H9 (cell line): ENCODE results near the gene LRPPRC. TPM values are rescaled to one million over a fixed set of nuclear protein-coding genes. Genes with fewer than 3 reads are reported as not detected.

Experiments used
- DNase-seq: peaks from one replicate; pipeline ENCODE4 v3.0.0-alpha.2; 2017
- H2AFZ ChIP-seq: one replicate; pipeline ENCODE4 v1.6.1; 2013; ENCODE audit warnings: mild to moderate bottlenecking, low read length, control low read depth, moderate library complexity
- H2AK5ac ChIP-seq: 2 replicates; pipeline ENCODE4 v1.6.1; 2013; ENCODE audit warnings: low read length, control low read depth, mixed read lengths; ENCODE audit not compliant: insufficient read length
- H2BK120ac ChIP-seq: one replicate; pipeline ENCODE4 v1.6.1; 2013; ENCODE audit warnings: low read depth, mild to moderate bottlenecking, low read length, control low read depth, inconsistent platforms; ENCODE audit not compliant: poor library complexity, severe bottlenecking
- H2BK12ac ChIP-seq: 2 replicates; pipeline ENCODE4 v1.6.1; 2013; ENCODE audit warnings: low read length, control low read depth, mixed read lengths, low read depth; ENCODE audit not compliant: insufficient read length
- H2BK15ac ChIP-seq: 2 replicates; pipeline ENCODE4 v1.6.1; 2013; ENCODE audit warnings: low read depth, low read length, control low read depth
- H2BK20ac ChIP-seq: one replicate; pipeline ENCODE4 v1.6.1; 2013; ENCODE audit warnings: low read depth, mild to moderate bottlenecking, low read length, control low read depth, inconsistent platforms; ENCODE audit not compliant: poor library complexity, severe bottlenecking
- H2BK5ac ChIP-seq: 2 replicates; pipeline ENCODE4 v1.6.1; 2013; ENCODE audit warnings: low read length, control low read depth, mixed read lengths; ENCODE audit not compliant: insufficient read length
- H3K14ac ChIP-seq: 2 replicates; pipeline ENCODE4 v1.6.1; 2013; ENCODE audit warnings: low read length, control low read depth; ENCODE audit not compliant: insufficient read depth
- H3K18ac ChIP-seq: 2 replicates; pipeline ENCODE4 v1.6.1; 2013; ENCODE audit warnings: low read depth, mild to moderate bottlenecking, mixed read lengths, low read length, control low read depth; ENCODE audit not compliant: insufficient read length
- H3K23ac ChIP-seq: 2 replicates; pipeline ENCODE4 v1.6.1; 2013; ENCODE audit warnings: low read length, control low read depth, mixed read lengths, low read depth; ENCODE audit not compliant: insufficient read length
- H3K23me2 ChIP-seq: 2 replicates; pipeline ENCODE4 v1.6.1; 2013; ENCODE audit warnings: low read depth, mild to moderate bottlenecking, mixed read lengths, low read length, control low read depth; ENCODE audit not compliant: insufficient read length, poor library complexity, severe bottlenecking
- H3K27ac ChIP-seq: 2 replicates; pipeline ENCODE4 v1.5.1; 2013; ENCODE audit warnings: low read length, control low read depth, mixed read lengths, low read depth; ENCODE audit not compliant: insufficient read length
- H3K27me3 ChIP-seq: 2 replicates; pipeline ENCODE4 v1.6.1; 2013; ENCODE audit warnings: low read length, control low read depth, inconsistent platforms; ENCODE audit not compliant: insufficient read depth
- H3K4ac ChIP-seq: 2 replicates; pipeline ENCODE4 v1.6.1; 2013; ENCODE audit warnings: low read depth, mild to moderate bottlenecking, control low read depth, inconsistent platforms, low read length, moderate library complexity
- H3K4me1 ChIP-seq: 2 replicates; pipeline ENCODE4 v1.6.1; 2013; ENCODE audit warnings: low read length, control low read depth, inconsistent platforms; ENCODE audit not compliant: insufficient read depth
- H3K4me2 ChIP-seq: 2 replicates; pipeline ENCODE4 v1.6.1; 2013; ENCODE audit warnings: low read length, control low read depth, mixed read lengths; ENCODE audit not compliant: insufficient read length, insufficient read depth
- H3K56ac ChIP-seq: 2 replicates; pipeline ENCODE4 v1.6.1; 2013; ENCODE audit warnings: low read depth, mild to moderate bottlenecking, mixed read lengths, low read length, control low read depth; ENCODE audit not compliant: insufficient read length
- H3K79me1 ChIP-seq: 2 replicates; pipeline ENCODE4 v1.6.1; 2013; ENCODE audit warnings: low read depth, mild to moderate bottlenecking, moderate library complexity, low read length, control low read depth, inconsistent platforms; ENCODE audit not compliant: insufficient read depth, poor library complexity, severe bottlenecking
- H3K79me2 ChIP-seq: 2 replicates; pipeline ENCODE4 v1.6.1; 2013; ENCODE audit warnings: low read length, control low read depth, inconsistent platforms; ENCODE audit not compliant: insufficient read depth
- H3K9ac ChIP-seq: 2 replicates; pipeline ENCODE4 v1.6.1; 2013; ENCODE audit warnings: low read length, control low read depth, mixed read lengths; ENCODE audit not compliant: insufficient read length; ENCODE audit errors: extremely low read depth
- H3K9me3 ChIP-seq: one replicate; pipeline ENCODE4 v1.6.1; 2013; ENCODE audit warnings: low read depth, low read length, inconsistent platforms; ENCODE audit not compliant: control insufficient read depth
- H3T11ph ChIP-seq: one replicate; pipeline ENCODE4 v1.6.1; 2013; ENCODE audit warnings: mild to moderate bottlenecking, low read length, control low read depth, inconsistent platforms
- H4K20me1 ChIP-seq: one replicate; pipeline ENCODE4 v1.6.1; 2013; ENCODE audit not compliant: control insufficient read depth, insufficient read length, insufficient read depth
- H4K5ac ChIP-seq: 2 replicates; pipeline ENCODE4 v1.6.1; 2013; ENCODE audit warnings: low read depth, mild to moderate bottlenecking, mixed read lengths, low read length, control low read depth; ENCODE audit not compliant: insufficient read length
- H4K8ac ChIP-seq: replicated peaks from 2 replicates; pipeline ENCODE4 v1.6.1; 2013; ENCODE audit warnings: low read length, control low read depth, mixed read lengths, low read depth; ENCODE audit not compliant: insufficient read length
- H4K91ac ChIP-seq: 2 replicates; pipeline ENCODE4 v1.6.1; 2013; ENCODE audit warnings: low read depth, mild to moderate bottlenecking, moderate library complexity, mixed read lengths, low read length, control low read depth; ENCODE audit not compliant: insufficient read length
- H3K27ac Mint-ChIP-seq, 3 experiments: 2 replicates in 2 of 3; 3 replicates in 1 of 3; pipeline ENCODE4 v1.8.0; 2020 to 2021; ENCODE audit warnings: mixed read lengths in 3 of 3, mild to moderate bottlenecking in 1 of 3, moderate library complexity in 1 of 3
- H3K27me3 Mint-ChIP-seq: 2 replicates; pipeline ENCODE4 v1.8.0; 2021; ENCODE audit warnings: low read depth, mild to moderate bottlenecking, moderate library complexity, mixed read lengths
- H3K36me3 Mint-ChIP-seq, 3 experiments: 2 replicates in 2 of 3; 3 replicates in 1 of 3; pipeline ENCODE4 v1.8.0; 2020 to 2021; ENCODE audit warnings: low read depth in 3 of 3, mixed read lengths in 3 of 3; ENCODE audit not compliant: insufficient read depth in 1 of 3
- H3K4me1 Mint-ChIP-seq, 2 experiments: 2 replicates each; pipeline ENCODE4 v1.8.0; 2020; ENCODE audit warnings: mixed read lengths in 2 of 2
- H3K4me3 Mint-ChIP-seq, 2 experiments: 2 replicates in 1 of 2; 3 replicates in 1 of 2; pipeline ENCODE4 v1.8.0; 2020 to 2021; ENCODE audit warnings: mild to moderate bottlenecking in 2 of 2, mixed read lengths in 2 of 2, moderate library complexity in 1 of 2
- H3K9me3 Mint-ChIP-seq, 2 experiments: 2 replicates in 1 of 2; 3 replicates in 1 of 2; pipeline ENCODE4 v1.8.0; 2020; ENCODE audit warnings: mild to moderate bottlenecking in 2 of 2, mixed read lengths in 2 of 2, moderate library complexity in 1 of 2
- WGBS: extraction: QIAGEN DNeasy Blood & Tissue Kit; methylation state at CpG from one replicate; pipeline ENCODE4 v1.1.7; 2013; ENCODE audit warnings: missing lambda C conversion rate, low lambda C conversion rate, mixed read lengths; ENCODE audit not compliant: insufficient read length; ENCODE audit errors: extremely low coverage; 5-methylcytosine and 5-hydroxymethylcytosine counted together
- total RNA-seq: library from RNA; stranded (reverse); gene quantifications from 2 replicates; pipeline ENCODE4 v1.2.1, GENCODE V29; 2021
- TF ChIP-seq, protein P1 (sequence below): fragments of 200-600 bp; sonication (generic); conservative IDR thresholded peaks from 3 replicates; pipeline ENCODE4 v1.8.0; 2021; ENCODE audit warnings: antibody characterized with exemption, mild to moderate bottlenecking

The LRPPRC gene
- total RNA-seq, 1 experiment from 2014 or later = 182 TPM

DNA sequence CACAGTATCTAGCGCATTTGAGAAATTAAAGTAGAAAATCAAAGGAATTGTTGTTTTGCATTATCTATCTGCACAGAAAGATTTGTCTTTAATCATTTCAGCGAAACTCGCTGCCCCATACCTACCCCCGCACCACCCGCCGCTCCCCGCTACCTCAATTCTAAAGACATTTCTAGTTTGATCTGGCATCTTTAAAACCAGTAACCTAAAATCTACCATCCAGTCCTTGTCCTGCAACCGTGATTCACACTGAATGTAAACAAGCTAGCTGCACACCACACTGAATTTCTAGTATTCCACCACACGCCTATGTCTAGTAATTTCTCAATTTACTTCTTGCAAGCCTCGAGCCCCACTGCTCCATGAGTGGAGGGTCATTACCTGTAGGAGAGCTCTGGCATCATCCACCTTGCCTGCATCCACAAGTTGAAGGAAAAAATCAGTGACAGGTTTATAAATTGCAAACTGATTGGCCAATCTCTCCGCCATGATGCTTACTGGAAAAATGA is 96.9 kb downstream of the LRPPRC start:
- Histone ChIP-seq H4K8ac (no peak overlapping the region), H3K4me2 (no peak overlapping the region), H3T11ph (no peak overlapping the region), H2BK12ac (no peak overlapping the region), H3K4ac (no peak overlapping the region), H3K79me1 (no peaks in the 10 kb centered on the region), H4K5ac (no peak overlapping the region), H2BK20ac (no peak overlapping the region), H2AFZ (no peak overlapping the region), H2BK5ac (no peak overlapping the region), H2BK15ac (no peak overlapping the region), H3K56ac (no peak overlapping the region), H3K27ac (no peak overlapping the region), H3K18ac (no peak overlapping the region), H3K79me2 (no peaks in the 10 kb centered on the region), H3K27me3 (no peaks in the 10 kb centered on the region), H3K9me3 (no peaks in the 10 kb centered on the region), H4K20me1 (no peaks in the 10 kb centered on the region), H3K23ac (no peak overlapping the region), H3K9ac (no peak overlapping the region), H4K91ac (no peak overlapping the region), H2AK5ac (no peak overlapping the region), H3K4me1 (no peaks in the 10 kb centered on the region), H2BK120ac (no peak overlapping the region), H3K14ac (no peak overlapping the region), H3K23me2 (no peaks in the 10 kb centered on the region)
- no peaks in the 10 kb centered on the region for H3K9me3 Mint-ChIP-seq
- no peaks in the 10 kb centered on the region for H3K27me3 Mint-ChIP-seq
- TF ChIP-seq, protein P1, sequence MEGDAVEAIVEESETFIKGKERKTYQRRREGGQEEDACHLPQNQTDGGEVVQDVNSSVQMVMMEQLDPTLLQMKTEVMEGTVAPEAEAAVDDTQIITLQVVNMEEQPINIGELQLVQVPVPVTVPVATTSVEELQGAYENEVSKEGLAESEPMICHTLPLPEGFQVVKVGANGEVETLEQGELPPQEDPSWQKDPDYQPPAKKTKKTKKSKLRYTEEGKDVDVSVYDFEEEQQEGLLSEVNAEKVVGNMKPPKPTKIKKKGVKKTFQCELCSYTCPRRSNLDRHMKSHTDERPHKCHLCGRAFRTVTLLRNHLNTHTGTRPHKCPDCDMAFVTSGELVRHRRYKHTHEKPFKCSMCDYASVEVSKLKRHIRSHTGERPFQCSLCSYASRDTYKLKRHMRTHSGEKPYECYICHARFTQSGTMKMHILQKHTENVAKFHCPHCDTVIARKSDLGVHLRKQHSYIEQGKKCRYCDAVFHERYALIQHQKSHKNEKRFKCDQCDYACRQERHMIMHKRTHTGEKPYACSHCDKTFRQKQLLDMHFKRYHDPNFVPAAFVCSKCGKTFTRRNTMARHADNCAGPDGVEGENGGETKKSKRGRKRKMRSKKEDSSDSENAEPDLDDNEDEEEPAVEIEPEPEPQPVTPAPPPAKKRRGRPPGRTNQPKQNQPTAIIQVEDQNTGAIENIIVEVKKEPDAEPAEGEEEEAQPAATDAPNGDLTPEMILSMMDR = no peak
- no peak overlapping the region for H3K4me3 Mint-ChIP-seq
- no peak for DNase-seq
- no CpG with 5 or more reads among the region's 11 CpGs for WGBS
- H3K27ac Mint-ChIP-seq = peak overlapping the region in 2 of 3 experiments; percentile 9 to 56; a peak in 3 of 7 replicates
- H3K36me3 Mint-ChIP-seq = peaks cover 32 to 79% (median 56%) of the 10 kb centered on the region in 3 experiments
- H3K4me1 Mint-ChIP-seq = peaks cover 0 to 4% of the 10 kb centered on the region in 2 experiments; a peak in 2 of 4 replicates
